MM.1S (cell line): ENCODE measurements around the gene CD52.

ENCODE experiments used
- EZH2 ChIP-seq: fragments of 300-600 bp; sonication (generic); optimal IDR thresholded peaks from 2 replicates; pipeline ENCODE3; 2017; ENCODE audit warnings: low read depth, mild to moderate bottlenecking, antibody characterized with exemption, low read length, mixed read lengths
- TF ChIP-seq, protein P1 (sequence below): fragments of 300-600 bp; sonication (generic); IDR thresholded peaks from 2 replicates; pipeline ENCODE4 v1.5.1; 2016; ENCODE audit warnings: antibody characterized with exemption, low read length, mixed read lengths

DNA sequence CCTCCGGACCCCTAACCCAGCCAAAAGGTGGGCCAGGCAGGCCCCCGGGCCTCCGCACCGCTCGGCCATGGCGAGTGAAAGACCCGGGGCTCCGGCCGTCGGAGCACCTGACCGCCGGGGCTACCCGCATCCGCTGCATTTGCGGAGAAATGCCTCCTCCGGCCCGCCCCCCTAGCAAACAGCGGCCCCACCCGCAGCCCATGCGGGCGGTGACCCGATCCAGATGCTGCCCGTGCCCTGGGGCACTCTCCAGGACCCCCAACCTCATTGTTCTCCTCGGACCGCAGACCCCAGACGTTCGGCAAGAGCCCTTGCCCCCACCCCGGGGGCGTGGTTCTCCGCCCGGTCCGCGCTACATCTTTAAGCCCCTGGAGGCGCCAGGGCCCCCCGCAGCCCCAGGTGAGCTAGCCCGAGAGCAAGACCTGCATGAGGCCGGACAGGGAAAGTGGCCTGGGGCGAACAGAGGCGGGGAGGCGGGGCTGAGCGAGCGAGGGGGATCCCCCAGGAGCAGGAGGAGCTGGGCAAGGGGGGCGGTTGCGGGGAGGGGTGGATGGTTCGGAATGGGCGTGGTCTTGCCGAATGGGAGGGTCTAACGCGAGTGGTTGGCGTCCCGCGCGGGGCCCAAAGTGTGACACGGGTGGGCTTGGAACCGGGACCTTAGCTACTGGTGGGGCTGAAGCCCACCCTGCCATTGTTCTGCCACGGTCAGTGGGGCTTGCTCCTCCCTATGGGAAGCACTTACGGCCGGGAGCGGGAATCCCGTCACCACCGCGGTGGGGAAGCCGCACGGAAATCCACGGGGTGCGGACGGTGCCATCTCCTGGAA lies 42.4 kb downstream of the CD52 start:
- TF ChIP-seq, protein P1, sequence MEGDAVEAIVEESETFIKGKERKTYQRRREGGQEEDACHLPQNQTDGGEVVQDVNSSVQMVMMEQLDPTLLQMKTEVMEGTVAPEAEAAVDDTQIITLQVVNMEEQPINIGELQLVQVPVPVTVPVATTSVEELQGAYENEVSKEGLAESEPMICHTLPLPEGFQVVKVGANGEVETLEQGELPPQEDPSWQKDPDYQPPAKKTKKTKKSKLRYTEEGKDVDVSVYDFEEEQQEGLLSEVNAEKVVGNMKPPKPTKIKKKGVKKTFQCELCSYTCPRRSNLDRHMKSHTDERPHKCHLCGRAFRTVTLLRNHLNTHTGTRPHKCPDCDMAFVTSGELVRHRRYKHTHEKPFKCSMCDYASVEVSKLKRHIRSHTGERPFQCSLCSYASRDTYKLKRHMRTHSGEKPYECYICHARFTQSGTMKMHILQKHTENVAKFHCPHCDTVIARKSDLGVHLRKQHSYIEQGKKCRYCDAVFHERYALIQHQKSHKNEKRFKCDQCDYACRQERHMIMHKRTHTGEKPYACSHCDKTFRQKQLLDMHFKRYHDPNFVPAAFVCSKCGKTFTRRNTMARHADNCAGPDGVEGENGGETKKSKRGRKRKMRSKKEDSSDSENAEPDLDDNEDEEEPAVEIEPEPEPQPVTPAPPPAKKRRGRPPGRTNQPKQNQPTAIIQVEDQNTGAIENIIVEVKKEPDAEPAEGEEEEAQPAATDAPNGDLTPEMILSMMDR = no peak
- TF ChIP-seq EZH2 = no peak
